Measurements from ENCODE around the gene APBB2. TPM values are rescaled to one million over a fixed set of nuclear protein-coding genes. Genes with fewer than 3 reads are reported as not detected.

The APBB2 gene
- total and polyA plus RNA-seq, 2 of the 4 experiments (the other 2 are of a cell fraction): 47.9 to 75.5 TPM

DNA sequence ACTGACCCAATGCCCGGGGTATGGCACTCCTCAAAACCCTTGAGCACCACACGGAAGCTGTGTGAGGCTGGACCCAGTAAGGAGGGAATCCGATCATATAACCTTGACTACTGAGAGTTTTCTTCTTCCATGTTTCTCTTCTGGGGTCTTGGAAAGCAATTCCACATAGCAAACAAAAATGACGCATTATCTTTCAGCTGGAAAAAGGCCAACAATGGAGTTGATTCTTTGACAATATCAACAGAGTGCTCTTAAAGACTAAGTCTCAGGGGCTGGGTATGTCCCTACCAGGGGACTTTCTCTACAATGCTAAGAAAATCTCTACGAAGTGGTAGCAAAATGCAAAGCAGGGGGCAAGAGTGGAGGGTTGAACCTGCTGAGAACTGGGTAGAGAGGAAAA is 276.0 kb downstream of the APBB2 start:
- H2BK20ac ChIP-seq (ENCODE audit: low read depth, low read length): no peak overlapping the region
- no peaks in the 10 kb centered on the region for H3K9me3 ChIP-seq (ENCODE audit: control insufficient read depth, insufficient read depth, low read length)
- no peak overlapping the region for H4K8ac ChIP-seq (ENCODE audit: low read depth in 2 of 2, low read length in 2 of 2)
- H2BK120ac ChIP-seq (ENCODE audit: low read depth, low read length): no peak overlapping the region
- no peak overlapping the region for H2BK5ac ChIP-seq (ENCODE audit: low read depth, low read length, poor library complexity, severe bottlenecking)
- no peak overlapping the region for H2AK9ac ChIP-seq (replicated peaks; ENCODE audit: low read depth, low read length, poor library complexity)
- H3K14ac ChIP-seq (replicated peaks; ENCODE audit: low read depth, low read length): no peak overlapping the region
- no peaks in the 10 kb centered on the region for H3K27me3 ChIP-seq (ENCODE audit: control insufficient read depth, insufficient read depth, low read length)
- ChIA-PET CTCF (interaction anchor here (0.6 kb wide), 2 partner anchors 1061 to 1707 kb away, joined by 3 to 5 read pairs; no protein-coding TSS in a partner anchor), POLR2A (ENCODE audit: unreplicated experiment) (no interaction called here)
- ATAC-seq (ENCODE audit: low read depth) (no peak), DNase-seq (no peak)
- no peak overlapping the region for H3K27ac ChIP-seq (ENCODE audit: insufficient read depth, low read length)
- no peak overlapping the region for H3K56ac ChIP-seq (ENCODE audit: extremely low read depth, insufficient read depth, low read length)
- in situ Hi-C loops (cut with MboI; ENCODE audit: low sequenced_read_pairs): no loop called here
- H4K5ac ChIP-seq (ENCODE audit: low read depth, low read length): no peak overlapping the region
- H3K36me3 ChIP-seq (ENCODE audit: control insufficient read depth, insufficient read depth, low read length): peaks cover 6% of the 10 kb centered on the region
- no peak overlapping the region for H3K23ac ChIP-seq (ENCODE audit: low read depth, low read length)
- H3K4me3 ChIP-seq (ENCODE audit: insufficient read depth, low read depth, low read length): no peak overlapping the region
- H3K18ac ChIP-seq (ENCODE audit: low read depth, low read length): no peak overlapping the region
- intact Hi-C loops (cut with micrococcal nuclease): no loop called here
- H3K4ac ChIP-seq (ENCODE audit: low read depth, low read length): no peak overlapping the region
- no peak overlapping the region for H2AK5ac ChIP-seq (ENCODE audit: low read depth, low read length)
- no peak overlapping the region for H3K9ac ChIP-seq (ENCODE audit: low read depth, low read length)
- H3K9me1 ChIP-seq (ENCODE audit: insufficient read depth, low read length): peaks cover 6% of the 10 kb centered on the region
- H4K20me1 ChIP-seq (ENCODE audit: insufficient read depth, low read length): no peaks in the 10 kb centered on the region
- BruUV-seq (replicated peaks): no TSS peak
- H3K4me2 ChIP-seq (ENCODE audit: low read depth, low read length): no peak overlapping the region
- no peak overlapping the region for H4K91ac ChIP-seq (ENCODE audit: insufficient read depth, low read depth, low read length)
- H3K79me1 ChIP-seq (ENCODE audit: low read depth in 1 of 2, low read length in 2 of 2): no peaks in the 10 kb centered on the region
- no CpG with 5 or more reads among the region's 5 CpGs for whole genome bisulfite sequencing, 2 experiments (ENCODE audit: extremely low coverage in 2 of 2, insufficient read length in 1 of 2)
- no peak overlapping the region for H2AFZ ChIP-seq (replicated peaks; ENCODE audit: low read length, poor library complexity)
- H2BK15ac ChIP-seq (ENCODE audit: low read depth, low read length): no peak overlapping the region
- H3K4me1 ChIP-seq (ENCODE audit: control insufficient read depth, insufficient read depth, low read length): peaks cover 4% of the 10 kb centered on the region
- no peak for TF ChIP-seq CHD1 (IDR thresholded peaks at IDR 0.05; ENCODE audit: low read depth, low read length)
- TF ChIP-seq, protein P1, sequence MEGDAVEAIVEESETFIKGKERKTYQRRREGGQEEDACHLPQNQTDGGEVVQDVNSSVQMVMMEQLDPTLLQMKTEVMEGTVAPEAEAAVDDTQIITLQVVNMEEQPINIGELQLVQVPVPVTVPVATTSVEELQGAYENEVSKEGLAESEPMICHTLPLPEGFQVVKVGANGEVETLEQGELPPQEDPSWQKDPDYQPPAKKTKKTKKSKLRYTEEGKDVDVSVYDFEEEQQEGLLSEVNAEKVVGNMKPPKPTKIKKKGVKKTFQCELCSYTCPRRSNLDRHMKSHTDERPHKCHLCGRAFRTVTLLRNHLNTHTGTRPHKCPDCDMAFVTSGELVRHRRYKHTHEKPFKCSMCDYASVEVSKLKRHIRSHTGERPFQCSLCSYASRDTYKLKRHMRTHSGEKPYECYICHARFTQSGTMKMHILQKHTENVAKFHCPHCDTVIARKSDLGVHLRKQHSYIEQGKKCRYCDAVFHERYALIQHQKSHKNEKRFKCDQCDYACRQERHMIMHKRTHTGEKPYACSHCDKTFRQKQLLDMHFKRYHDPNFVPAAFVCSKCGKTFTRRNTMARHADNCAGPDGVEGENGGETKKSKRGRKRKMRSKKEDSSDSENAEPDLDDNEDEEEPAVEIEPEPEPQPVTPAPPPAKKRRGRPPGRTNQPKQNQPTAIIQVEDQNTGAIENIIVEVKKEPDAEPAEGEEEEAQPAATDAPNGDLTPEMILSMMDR (conservative IDR thresholded peaks at IDR 0.05; ENCODE audit: low read depth, low read length): no peak
- no peak for TF ChIP-seq RFX5 (IDR thresholded peaks at IDR 0.05; ENCODE audit: low read depth, low read length)
- TF ChIP-seq POLR2A (IDR thresholded peaks at IDR 0.05; ENCODE audit: low read depth, low read length): no peak
- no peak for TF ChIP-seq MAZ (IDR thresholded peaks at IDR 0.05; ENCODE audit: borderline replicate concordance, low read depth, low read length)
- no peak for TF ChIP-seq RCOR1 (IDR thresholded peaks at IDR 0.05; ENCODE audit: insufficient replicate concordance, low read length)
- no peak for TF ChIP-seq MAFK (IDR thresholded peaks at IDR 0.05; ENCODE audit: low read depth, low read length)
- no peak for TF ChIP-seq CEBPB (IDR thresholded peaks at IDR 0.05; ENCODE audit: low read depth, low read length)
- no peak for TF ChIP-seq MXI1 (IDR thresholded peaks at IDR 0.05; ENCODE audit: borderline replicate concordance, low read depth, low read length)
- no peak for TF ChIP-seq FOS (IDR thresholded peaks at IDR 0.05; ENCODE audit: low read depth, low read length)
- TF ChIP-seq, protein P2, sequence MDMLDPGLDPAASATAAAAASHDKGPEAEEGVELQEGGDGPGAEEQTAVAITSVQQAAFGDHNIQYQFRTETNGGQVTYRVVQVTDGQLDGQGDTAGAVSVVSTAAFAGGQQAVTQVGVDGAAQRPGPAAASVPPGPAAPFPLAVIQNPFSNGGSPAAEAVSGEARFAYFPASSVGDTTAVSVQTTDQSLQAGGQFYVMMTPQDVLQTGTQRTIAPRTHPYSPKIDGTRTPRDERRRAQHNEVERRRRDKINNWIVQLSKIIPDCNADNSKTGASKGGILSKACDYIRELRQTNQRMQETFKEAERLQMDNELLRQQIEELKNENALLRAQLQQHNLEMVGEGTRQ (IDR thresholded peaks at IDR 0.05; ENCODE audit: low read depth, low read length): no peak
- no peak for TF ChIP-seq BHLHE40 (IDR thresholded peaks at IDR 0.05; ENCODE audit: low read depth, low read length)
- no peak for TF ChIP-seq SMC3 (IDR thresholded peaks at IDR 0.05; ENCODE audit: low read depth, low read length)
- TF ChIP-seq RAD21 (IDR thresholded peaks at IDR 0.05; ENCODE audit: low read length): no peak
- TF ChIP-seq, protein P3, sequence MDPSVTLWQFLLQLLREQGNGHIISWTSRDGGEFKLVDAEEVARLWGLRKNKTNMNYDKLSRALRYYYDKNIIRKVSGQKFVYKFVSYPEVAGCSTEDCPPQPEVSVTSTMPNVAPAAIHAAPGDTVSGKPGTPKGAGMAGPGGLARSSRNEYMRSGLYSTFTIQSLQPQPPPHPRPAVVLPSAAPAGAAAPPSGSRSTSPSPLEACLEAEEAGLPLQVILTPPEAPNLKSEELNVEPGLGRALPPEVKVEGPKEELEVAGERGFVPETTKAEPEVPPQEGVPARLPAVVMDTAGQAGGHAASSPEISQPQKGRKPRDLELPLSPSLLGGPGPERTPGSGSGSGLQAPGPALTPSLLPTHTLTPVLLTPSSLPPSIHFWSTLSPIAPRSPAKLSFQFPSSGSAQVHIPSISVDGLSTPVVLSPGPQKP (IDR thresholded peaks at IDR 0.05; ENCODE audit: borderline replicate concordance, low read depth, low read length): no peak
- no peak for TF ChIP-seq NFE2L2 (IDR thresholded peaks at IDR 0.05; ENCODE audit: low read depth, low read length)
- dilution Hi-C loops (cut with HindIII; ENCODE audit: low sequenced_read_pairs, unreplicated experiment): no loop called here

All from IMR-90 (cell line).